Kidney (tissue), 14 donors: ENCODE measurements around the gene FBXL4. TPM values are rescaled to one million over a fixed set of nuclear protein-coding genes. Genes with fewer than 3 reads are reported as not detected.

Experiments
- DNase-seq, 5 donors: peaks; one replicate each; pipeline ENCODE4 v3.0.0-alpha.2; 2013 to 2020
- FAIRE-seq: peaks from 2 replicates; lab custom pipeline; 2012; peaks lifted over from hg19 to GRCh38; lab: Jason Lieb, UNC
- H3K27ac ChIP-seq, 2 donors: one replicate each; pipeline ENCODE4 v1.7.0; 2013; ENCODE audit warnings: low read depth in 2 of 2, low read length in 2 of 2, inconsistent platforms in 1 of 2
- H3K27me3 ChIP-seq: one replicate; pipeline ENCODE4 v1.7.1; 2013; ENCODE audit warnings: low read length, inconsistent platforms; ENCODE audit not compliant: control insufficient read depth, insufficient read depth
- H3K36me3 ChIP-seq, 3 donors: one replicate each; pipeline versions ENCODE4 v1.7.0 to v1.7.1; 2013; ENCODE audit warnings: low read length in 3 of 3, control low read depth in 1 of 3, inconsistent platforms in 1 of 3; ENCODE audit not compliant: insufficient read depth in 3 of 3, control insufficient read depth in 2 of 3
- H3K4me1 ChIP-seq, 3 donors: one replicate each; pipeline versions ENCODE4 v1.7.0 to v1.7.1; 2013; ENCODE audit warnings: low read length in 3 of 3, inconsistent platforms in 1 of 3, low read depth in 1 of 3; ENCODE audit not compliant: control insufficient read depth in 2 of 3, insufficient read depth in 2 of 3
- H3K4me3 ChIP-seq, 3 donors: one replicate each; pipeline versions ENCODE4 v1.7.0 to v1.8.1; 2013; ENCODE audit warnings: low read length in 3 of 3, control low read depth in 1 of 3, inconsistent platforms in 1 of 3
- H3K9ac ChIP-seq, 3 donors: one replicate each; pipeline versions ENCODE4 v1.7.0 to v1.7.1; 2013; ENCODE audit warnings: low read length in 3 of 3, control low read depth in 1 of 3, inconsistent platforms in 1 of 3
- H3K9me3 ChIP-seq, 3 donors: one replicate each; pipeline versions ENCODE4 v1.7.0 to v1.7.1; 2013; ENCODE audit warnings: low read length in 3 of 3, control low read depth in 1 of 3, inconsistent platforms in 1 of 3; ENCODE audit not compliant: control insufficient read depth in 2 of 3, insufficient read depth in 1 of 3
- intact Hi-C: fragments of 100-400 bp; cut with DNase I; formaldehyde crosslinking; loops from one replicate; pipeline ENCODE4 v1.11.1; 2022
- polyA plus RNA-seq: library from polyadenylated mRNA; stranded (reverse); fragments of 350-450 nt; fragmentation: Illumina TruSeq; extraction: RNeasy Lipid Tissue Mini Kit (QIAGEN cat#74804); gene quantifications from one replicate; pipeline ENCODE4 v1.2.3, GENCODE V29; 2014; ENCODE audit warnings: low read depth, low replicate concordance; ENCODE audit not compliant: insufficient read depth
- total RNA-seq: library from RNA; stranded (reverse); fragmentation: NEBNext Ultra II Directional; extraction: Animal tissue kit (Norgen Biotek cat#: 25700); gene quantifications from one replicate; pipeline ENCODE4 v1.2.1, GENCODE V29; 2021
- TF ChIP-seq, protein P1 (sequence below): IDR thresholded peaks from 3 replicates; pipeline ENCODE4 v1.5.1; 2012; ENCODE audit warnings: mild to moderate bottlenecking, moderate library complexity, borderline replicate concordance; ENCODE audit not compliant: insufficient read depth; ENCODE audit errors: extremely low read depth
- donor health status: control.
- donor health status: control.
- donor health status: control.
- donor health status: control.
- donor health status: control.
- donor health status: DM: yes; HTN: yes; CAD: no.
- donor health status: Normal renal cell carcinoma (clear cell type).

The FBXL4 gene
- total and polyA plus RNA-seq, 2 donors from 2014 or later = 7.6 to 25.8 TPM

DNA sequence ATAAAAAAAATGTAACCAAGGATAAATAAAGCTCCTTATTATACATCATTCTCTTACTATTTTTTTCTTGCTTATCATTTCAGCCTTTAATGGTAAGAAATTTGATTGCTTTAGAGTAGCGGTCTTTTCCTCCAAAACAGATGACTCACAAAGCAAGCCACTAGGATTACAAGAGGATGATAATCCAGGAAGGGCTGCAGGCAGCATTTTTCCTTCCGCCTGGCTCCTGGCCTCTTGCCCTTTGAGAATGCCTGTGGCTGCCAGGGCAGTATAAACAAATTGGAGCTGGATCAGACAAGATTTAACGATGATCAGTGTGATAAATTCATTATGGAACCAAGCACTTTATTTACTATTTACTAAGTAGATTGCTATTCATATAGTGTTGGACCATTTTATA is 9.7 kb upstream of the FBXL4 start:
- peak in 2 of 5 donors; percentile 31 to 75 for DNase-seq
- intact Hi-C loops = no loop called here
- no peak overlapping the region for H3K9ac ChIP-seq
- H3K4me3 ChIP-seq = no peak overlapping the region
- FAIRE-seq = no peak
- no peaks in the 10 kb centered on the region for H3K27me3 ChIP-seq
- H3K27ac ChIP-seq = no peak overlapping the region
- H3K36me3 ChIP-seq = no peaks in the 10 kb centered on the region
- TF ChIP-seq, protein P1, sequence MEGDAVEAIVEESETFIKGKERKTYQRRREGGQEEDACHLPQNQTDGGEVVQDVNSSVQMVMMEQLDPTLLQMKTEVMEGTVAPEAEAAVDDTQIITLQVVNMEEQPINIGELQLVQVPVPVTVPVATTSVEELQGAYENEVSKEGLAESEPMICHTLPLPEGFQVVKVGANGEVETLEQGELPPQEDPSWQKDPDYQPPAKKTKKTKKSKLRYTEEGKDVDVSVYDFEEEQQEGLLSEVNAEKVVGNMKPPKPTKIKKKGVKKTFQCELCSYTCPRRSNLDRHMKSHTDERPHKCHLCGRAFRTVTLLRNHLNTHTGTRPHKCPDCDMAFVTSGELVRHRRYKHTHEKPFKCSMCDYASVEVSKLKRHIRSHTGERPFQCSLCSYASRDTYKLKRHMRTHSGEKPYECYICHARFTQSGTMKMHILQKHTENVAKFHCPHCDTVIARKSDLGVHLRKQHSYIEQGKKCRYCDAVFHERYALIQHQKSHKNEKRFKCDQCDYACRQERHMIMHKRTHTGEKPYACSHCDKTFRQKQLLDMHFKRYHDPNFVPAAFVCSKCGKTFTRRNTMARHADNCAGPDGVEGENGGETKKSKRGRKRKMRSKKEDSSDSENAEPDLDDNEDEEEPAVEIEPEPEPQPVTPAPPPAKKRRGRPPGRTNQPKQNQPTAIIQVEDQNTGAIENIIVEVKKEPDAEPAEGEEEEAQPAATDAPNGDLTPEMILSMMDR = no peak
- no peaks in the 10 kb centered on the region for H3K9me3 ChIP-seq
- peaks cover 0 to 5% (median 2%) of the 10 kb centered on the region in 3 donors for H3K4me1 ChIP-seq

DNA sequence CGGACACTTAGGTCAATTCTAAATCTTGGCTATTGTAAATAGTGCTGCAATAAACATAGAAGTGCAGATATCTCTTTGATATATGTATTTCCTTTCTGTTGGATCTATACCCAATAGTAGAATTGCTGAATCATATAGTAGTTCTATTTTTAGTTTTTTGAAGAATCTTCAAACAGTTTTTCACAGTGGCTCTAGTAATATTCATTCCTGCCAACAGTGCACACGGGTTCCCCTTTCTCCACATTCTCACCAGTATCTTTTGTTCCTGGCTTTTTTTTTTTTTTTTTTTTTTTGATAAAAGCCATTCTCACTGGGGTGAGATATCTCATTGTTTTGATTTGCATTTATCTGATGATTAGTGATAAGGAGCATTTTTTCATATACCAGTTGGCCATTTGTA is 1.8 kb upstream of the FBXL4 start:
- FAIRE-seq = no peak
- no peak overlapping the region for H3K4me3 ChIP-seq
- H3K9ac ChIP-seq = no peak overlapping the region
- H3K36me3 ChIP-seq = no peaks in the 10 kb centered on the region
- no peak for DNase-seq
- intact Hi-C loops = no loop called here
- no peaks in the 10 kb centered on the region for H3K9me3 ChIP-seq
- H3K27ac ChIP-seq = no peak overlapping the region
- no peaks in the 10 kb centered on the region for H3K27me3 ChIP-seq
- TF ChIP-seq, protein P1 = no peak
- H3K4me1 ChIP-seq = peaks cover 6 to 10% (median 6%) of the 10 kb centered on the region in 3 donors

GRCh38 chr6:98946879-98947410 is 801 bp downstream of the FBXL4 start:
- Histone ChIP-seq H3K4me1 (peaks cover 6 to 10% (median 6%) of the 10 kb centered on the region in 3 donors), H3K27ac (peak overlapping the region; percentile 58 to 59), H3K9ac (peak overlapping the region; percentile 30 to 95 (median 77)), H3K36me3 (no peaks in the 10 kb centered on the region), H3K27me3 (no peaks in the 10 kb centered on the region), H3K9me3 (no peaks in the 10 kb centered on the region), H3K4me3 (peak overlapping the region; percentile 78 to 91 (median 83))
- peak in 4 of 5 donors; percentile 29 to 74 (median 54) for DNase-seq
- no peak for FAIRE-seq
- intact Hi-C loops = no loop called here
- TF ChIP-seq, protein P1 = no peak
